MM.1S (cell line): ENCODE results near the gene CDH16.
"Not testable (repeated sequence)": the region's sequence is repeated elsewhere in the genome, so short reads cannot be mapped to it uniquely, and the experiment has no call there.

Source experiments
- DNase-seq: peaks from one replicate; pipeline ENCODE4 v3.0.0-alpha.2; 2015
- H2AFZ ChIP-seq: fragments of 300-600 bp; sonication (generic); 2 replicates; pipeline ENCODE4 v1.6.0; 2016; ENCODE audit warnings: antibody characterized with exemption, low read length
- H3F3A ChIP-seq: fragments of 300-600 bp; sonication (generic); 2 replicates; pipeline ENCODE4 v1.6.1; 2016; ENCODE audit warnings: mild to moderate bottlenecking, antibody characterized with exemption, low read length, moderate library complexity, mixed read lengths; ENCODE audit not compliant: insufficient read depth
- H3K27ac ChIP-seq: fragments of 300-600 bp; sonication (generic); 2 replicates; pipeline ENCODE4 v1.5.1; 2016; ENCODE audit warnings: mild to moderate bottlenecking, low read length
- H3K27me3 ChIP-seq: fragments of 300-600 bp; sonication (generic); replicated peaks from 2 replicates; pipeline ENCODE4 v1.6.0; 2016; ENCODE audit warnings: low read length; ENCODE audit not compliant: insufficient read depth
- H3K36me3 ChIP-seq: fragments of 300-600 bp; sonication (generic); replicated peaks from 2 replicates; pipeline ENCODE4 v1.6.1; 2016; ENCODE audit warnings: mild to moderate bottlenecking, low read length, mixed read lengths; ENCODE audit not compliant: insufficient read depth
- H3K4me1 ChIP-seq: fragments of 300-600 bp; sonication (generic); 2 replicates; pipeline ENCODE4 v1.6.1; 2016; ENCODE audit warnings: low read length, mixed read lengths
- H3K4me2 ChIP-seq: fragments of 300-600 bp; sonication (generic); 2 replicates; pipeline ENCODE4 v1.6.0; 2016; ENCODE audit warnings: low read depth, low read length
- H3K4me3 ChIP-seq: fragments of 300-600 bp; sonication (generic); 2 replicates; pipeline ENCODE4 v1.5.1; 2016; ENCODE audit warnings: low read length, mixed read lengths
- H3K79me2 ChIP-seq: fragments of 300-600 bp; sonication (generic); 2 replicates; pipeline ENCODE4 v1.6.1; 2016; ENCODE audit warnings: mixed run types, low read length, mixed read lengths
- H3K9ac ChIP-seq: fragments of 300-600 bp; sonication (generic); 2 replicates; pipeline ENCODE4 v1.6.1; 2016; ENCODE audit warnings: low read length, mixed read lengths
- H3K9me2 ChIP-seq: fragments of 300-600 bp; sonication (generic); replicated peaks from 2 replicates; pipeline ENCODE4 v1.6.1; 2016; ENCODE audit warnings: mild to moderate bottlenecking, low read length, mixed read lengths; ENCODE audit not compliant: insufficient read depth
- H3K9me3 ChIP-seq: fragments of 300-600 bp; sonication (generic); replicated peaks from 2 replicates; pipeline ENCODE4 v1.6.1; 2016; ENCODE audit warnings: mild to moderate bottlenecking, low read length, mixed read lengths; ENCODE audit not compliant: insufficient read depth
- H4K20me1 ChIP-seq: fragments of 300-600 bp; sonication (generic); 2 replicates; pipeline ENCODE4 v1.6.1; 2016; ENCODE audit warnings: mild to moderate bottlenecking, low read length, moderate library complexity, mixed read lengths; ENCODE audit not compliant: insufficient read depth
- CTCF ChIP-seq: fragments of 300-600 bp; sonication (generic); IDR thresholded peaks from 2 replicates; pipeline ENCODE4 v1.5.1; 2016; ENCODE audit warnings: antibody characterized with exemption, low read length, mixed read lengths
- EZH2 ChIP-seq: fragments of 300-600 bp; sonication (generic); optimal IDR thresholded peaks from 2 replicates; pipeline ENCODE3; 2017; ENCODE audit warnings: low read depth, mild to moderate bottlenecking, antibody characterized with exemption, low read length, mixed read lengths
- EZH2phosphoT487 ChIP-seq: fragments of 300-600 bp; sonication (generic); IDR thresholded peaks from 2 replicates; pipeline ENCODE4 v1.6.1; 2018; ENCODE audit warnings: antibody characterized with exemption, low read length

The CDH16 gene

GRCh38 chr16:66872943-66873684 is 45.6 kb downstream of the CDH16 start:
- H3K4me1 ChIP-seq: peaks cover 20% of the 10 kb centered on the region
- H3F3A ChIP-seq: peaks cover 41% of the 10 kb centered on the region
- no peaks in the 10 kb centered on the region for H3K9me2 ChIP-seq
- H3K9me3 ChIP-seq: no peaks in the 10 kb centered on the region
- DNase-seq: peak; percentile 91
- no peaks in the 10 kb centered on the region for H4K20me1 ChIP-seq
- TF ChIP-seq EZH2phosphoT487: no peak
- TF ChIP-seq CTCF: peak; percentile 95
- TF ChIP-seq EZH2: no peak
- peak overlapping the region; percentile 55 for H3K4me3 ChIP-seq
- peak overlapping the region; percentile 46; the same call in 1 of the 2 replicates for H3K9ac ChIP-seq
- H3K27me3 ChIP-seq: no peaks in the 10 kb centered on the region
- peak overlapping the region; percentile 83 for H3K27ac ChIP-seq
- peak overlapping the region; percentile 87 for H2AFZ ChIP-seq
- no peaks in the 10 kb centered on the region for H3K79me2 ChIP-seq
- H3K4me2 ChIP-seq: peak overlapping the region; percentile 84
- H3K36me3 ChIP-seq: no peaks in the 10 kb centered on the region

GRCh38 chr16:66872559-66872942 is 46.1 kb downstream of the CDH16 start:
- Histone ChIP-seq H3K36me3 (no peaks in the 10 kb centered on the region), H3F3A (peaks cover 36% of the 10 kb centered on the region), H3K9ac (peak overlapping the region; percentile 46; the same call in 1 of the 2 replicates), H3K4me2 (peak overlapping the region; percentile 84), H3K4me3 (peak overlapping the region; percentile 55), H3K27ac (peak overlapping the region; percentile 83; the same call in 1 of the 2 replicates), H2AFZ (peak overlapping the region; percentile 87), H4K20me1 (no peaks in the 10 kb centered on the region), H3K9me3 (no peaks in the 10 kb centered on the region), H3K9me2 (no peaks in the 10 kb centered on the region), H3K27me3 (no peaks in the 10 kb centered on the region), H3K79me2 (no peaks in the 10 kb centered on the region), H3K4me1 (peaks cover 15% of the 10 kb centered on the region)
- no peak for DNase-seq
- no peak for TF ChIP-seq CTCF
- no peak for TF ChIP-seq EZH2phosphoT487
- no peak for TF ChIP-seq EZH2

GRCh38 chr16:66871840-66872239 is 46.8 kb downstream of the CDH16 start:
- Histone ChIP-seq H3K4me3 (no peak overlapping the region), H3K27ac (no peak overlapping the region), H3K9ac (no peak overlapping the region), H3K4me1 (peaks cover 13% of the 10 kb centered on the region), H3K9me3 (no peaks in the 10 kb centered on the region), H3K27me3 (no peaks in the 10 kb centered on the region), H3K9me2 (no peaks in the 10 kb centered on the region), H2AFZ (no peak overlapping the region), H3K36me3 (no peaks in the 10 kb centered on the region), H3K79me2 (no peaks in the 10 kb centered on the region), H3K4me2 (no peak overlapping the region), H3F3A (peaks cover 34% of the 10 kb centered on the region), H4K20me1 (no peaks in the 10 kb centered on the region)
- no peak for DNase-seq
- TF ChIP-seq CTCF (no peak), EZH2phosphoT487 (no peak), EZH2 (no peak)

- H3K36me3 ChIP-seq, H3K79me2 ChIP-seq, H3K9ac ChIP-seq, DNase-seq, H3K9me2 ChIP-seq, H3K4me3 ChIP-seq, H3K27me3 ChIP-seq, H3K4me2 ChIP-seq, H3K27ac ChIP-seq, H4K20me1 ChIP-seq, H2AFZ ChIP-seq, H3K9me3 ChIP-seq: not testable (repeated sequence)
- H3F3A ChIP-seq: peaks cover 34% of the 10 kb centered on the region
- H3K4me1 ChIP-seq: peaks cover 13% of the 10 kb centered on the region
Observed at GRCh38 chr16:66871363-66871762, 47.3 kb downstream of the CDH16 start.
